Measurements from ENCODE around the gene CELF6.
A peak's percentile ranks its signal among the peaks of the same experiment; 100 is the strongest.

CELF6 gene

GRCh38 chr15:72319985-72320671 lies at the start of gene CELF6:
Gene CELF6, minus strand, starts transcription at chr15:72320157. Its CDS starts 283 bp downstream, at chr15:72319874.
- Histone ChIP-seq H3K4me3 (ENCODE audit: low read length) (no peak within 1 kb of the TSS), H3K36me3 (ENCODE audit: control insufficient read depth, insufficient read depth, low read length) (no peaks in the 10 kb centered on the region), H3K9me3 (ENCODE audit: control insufficient read depth, low read length) (no peaks in the 10 kb centered on the region), H3K4me1 (ENCODE audit: control insufficient read depth, insufficient read depth, low read length) (peaks cover 6% of the 10 kb centered on the region), H3K9ac (ENCODE audit: low read length) (peak within 1 kb of the TSS; percentile 53), H3K27me3 (ENCODE audit: control insufficient read depth, insufficient read depth, low read length) (peaks cover 8% of the 10 kb centered on the region)

- H3K9ac ChIP-seq (ENCODE audit: low read length): no peak overlapping the region
- no peaks in the 10 kb centered on the region for H3K36me3 ChIP-seq (ENCODE audit: control insufficient read depth, insufficient read depth, low read length)
- H3K9me3 ChIP-seq (ENCODE audit: control insufficient read depth, low read length): no peaks in the 10 kb centered on the region
- peaks cover 8% of the 10 kb centered on the region for H3K4me1 ChIP-seq (ENCODE audit: control insufficient read depth, insufficient read depth, low read length)
- no peak overlapping the region for H3K4me3 ChIP-seq (ENCODE audit: low read length)
- H3K27me3 ChIP-seq (ENCODE audit: control insufficient read depth, insufficient read depth, low read length): no peaks in the 10 kb centered on the region
Observed at GRCh38 chr15:72368899-72369298, 48.9 kb upstream of the CELF6 start.

GRCh38 chr15:72368325-72368724 lies 48.4 kb upstream of the CELF6 start:
- Histone ChIP-seq H3K4me3 (ENCODE audit: low read length) (no peak overlapping the region), H3K36me3 (ENCODE audit: control insufficient read depth, insufficient read depth, low read length) (no peaks in the 10 kb centered on the region), H3K4me1 (ENCODE audit: control insufficient read depth, insufficient read depth, low read length) (peaks cover 8% of the 10 kb centered on the region), H3K9me3 (ENCODE audit: control insufficient read depth, low read length) (no peaks in the 10 kb centered on the region), H3K9ac (ENCODE audit: low read length) (no peak overlapping the region), H3K27me3 (ENCODE audit: control insufficient read depth, insufficient read depth, low read length) (no peaks in the 10 kb centered on the region)

GRCh38 chr15:72365844-72366243 lies 45.9 kb upstream of the CELF6 start:
- no peaks in the 10 kb centered on the region for H3K27me3 ChIP-seq (ENCODE audit: control insufficient read depth, insufficient read depth, low read length)
- no peaks in the 10 kb centered on the region for H3K9me3 ChIP-seq (ENCODE audit: control insufficient read depth, low read length)
- H3K9ac ChIP-seq (ENCODE audit: low read length): no peak overlapping the region
- H3K4me3 ChIP-seq (ENCODE audit: low read length): no peak overlapping the region
- H3K36me3 ChIP-seq (ENCODE audit: control insufficient read depth, insufficient read depth, low read length): no peaks in the 10 kb centered on the region
- H3K4me1 ChIP-seq (ENCODE audit: control insufficient read depth, insufficient read depth, low read length): peaks cover 8% of the 10 kb centered on the region

GRCh38 chr15:72361176-72361575 lies 41.2 kb upstream of the CELF6 start:
- Histone ChIP-seq H3K27me3 (ENCODE audit: control insufficient read depth, insufficient read depth, low read length) (no peaks in the 10 kb centered on the region), H3K36me3 (ENCODE audit: control insufficient read depth, insufficient read depth, low read length) (no peaks in the 10 kb centered on the region), H3K9me3 (ENCODE audit: control insufficient read depth, low read length) (no peaks in the 10 kb centered on the region), H3K4me3 (ENCODE audit: low read length) (no peak overlapping the region), H3K9ac (ENCODE audit: low read length) (no peak overlapping the region), H3K4me1 (ENCODE audit: control insufficient read depth, insufficient read depth, low read length) (peaks cover 8% of the 10 kb centered on the region)

- H3K4me1 ChIP-seq (ENCODE audit: control insufficient read depth, insufficient read depth, low read length): peaks cover 8% of the 10 kb centered on the region
- no peaks in the 10 kb centered on the region for H3K27me3 ChIP-seq (ENCODE audit: control insufficient read depth, insufficient read depth, low read length)
- no peak overlapping the region for H3K4me3 ChIP-seq (ENCODE audit: low read length)
- H3K36me3 ChIP-seq (ENCODE audit: control insufficient read depth, insufficient read depth, low read length): peaks cover 3% of the 10 kb centered on the region
- H3K9ac ChIP-seq (ENCODE audit: low read length): no peak overlapping the region
- H3K9me3 ChIP-seq (ENCODE audit: control insufficient read depth, low read length): no peaks in the 10 kb centered on the region
Observed at GRCh38 chr15:72358650-72359171, 38.8 kb upstream of the CELF6 start.

- H3K4me3 ChIP-seq (ENCODE audit: low read length): no peak overlapping the region
- H3K4me1 ChIP-seq (ENCODE audit: control insufficient read depth, insufficient read depth, low read length): peaks cover 8% of the 10 kb centered on the region
- H3K36me3 ChIP-seq (ENCODE audit: control insufficient read depth, insufficient read depth, low read length): peaks cover 3% of the 10 kb centered on the region
- no peak overlapping the region for H3K9ac ChIP-seq (ENCODE audit: low read length)
- H3K27me3 ChIP-seq (ENCODE audit: control insufficient read depth, insufficient read depth, low read length): no peaks in the 10 kb centered on the region
- H3K9me3 ChIP-seq (ENCODE audit: control insufficient read depth, low read length): no peaks in the 10 kb centered on the region
Observed at GRCh38 chr15:72358121-72358520, 38.2 kb upstream of the CELF6 start.

GRCh38 chr15:72354496-72354895 lies 34.5 kb upstream of the CELF6 start:
- H3K4me3 ChIP-seq (ENCODE audit: low read length): no peak overlapping the region
- no peaks in the 10 kb centered on the region for H3K27me3 ChIP-seq (ENCODE audit: control insufficient read depth, insufficient read depth, low read length)
- peaks cover 8% of the 10 kb centered on the region for H3K4me1 ChIP-seq (ENCODE audit: control insufficient read depth, insufficient read depth, low read length)
- no peak overlapping the region for H3K9ac ChIP-seq (ENCODE audit: low read length)
- H3K36me3 ChIP-seq (ENCODE audit: control insufficient read depth, insufficient read depth, low read length): peaks cover 3% of the 10 kb centered on the region
- H3K9me3 ChIP-seq (ENCODE audit: control insufficient read depth, low read length): no peaks in the 10 kb centered on the region

GRCh38 chr15:72353266-72353665 lies 33.3 kb upstream of the CELF6 start:
- H3K4me3 ChIP-seq (ENCODE audit: low read length): no peak overlapping the region
- no peaks in the 10 kb centered on the region for H3K27me3 ChIP-seq (ENCODE audit: control insufficient read depth, insufficient read depth, low read length)
- H3K4me1 ChIP-seq (ENCODE audit: control insufficient read depth, insufficient read depth, low read length): no peaks in the 10 kb centered on the region
- H3K36me3 ChIP-seq (ENCODE audit: control insufficient read depth, insufficient read depth, low read length): peaks cover 3% of the 10 kb centered on the region
- no peaks in the 10 kb centered on the region for H3K9me3 ChIP-seq (ENCODE audit: control insufficient read depth, low read length)
- no peak overlapping the region for H3K9ac ChIP-seq (ENCODE audit: low read length)

- Histone ChIP-seq H3K4me3 (ENCODE audit: low read length) (no peak overlapping the region), H3K9ac (ENCODE audit: low read length) (no peak overlapping the region), H3K27me3 (ENCODE audit: control insufficient read depth, insufficient read depth, low read length) (no peaks in the 10 kb centered on the region), H3K4me1 (ENCODE audit: control insufficient read depth, insufficient read depth, low read length) (no peaks in the 10 kb centered on the region), H3K36me3 (ENCODE audit: control insufficient read depth, insufficient read depth, low read length) (peaks cover 3% of the 10 kb centered on the region), H3K9me3 (ENCODE audit: control insufficient read depth, low read length) (no peaks in the 10 kb centered on the region)
Observed at GRCh38 chr15:72345806-72346205, 25.8 kb upstream of the CELF6 start.

GRCh38 chr15:72345280-72345679 lies 25.3 kb upstream of the CELF6 start:
- Histone ChIP-seq H3K36me3 (ENCODE audit: control insufficient read depth, insufficient read depth, low read length) (peaks cover 3% of the 10 kb centered on the region), H3K27me3 (ENCODE audit: control insufficient read depth, insufficient read depth, low read length) (no peaks in the 10 kb centered on the region), H3K9me3 (ENCODE audit: control insufficient read depth, low read length) (no peaks in the 10 kb centered on the region), H3K9ac (ENCODE audit: low read length) (no peak overlapping the region), H3K4me3 (ENCODE audit: low read length) (no peak overlapping the region), H3K4me1 (ENCODE audit: control insufficient read depth, insufficient read depth, low read length) (no peaks in the 10 kb centered on the region)

GRCh38 chr15:72344602-72345001 lies 24.6 kb upstream of the CELF6 start:
- Histone ChIP-seq H3K4me3 (ENCODE audit: low read length) (no peak overlapping the region), H3K27me3 (ENCODE audit: control insufficient read depth, insufficient read depth, low read length) (no peaks in the 10 kb centered on the region), H3K36me3 (ENCODE audit: control insufficient read depth, insufficient read depth, low read length) (peaks cover 3% of the 10 kb centered on the region), H3K9me3 (ENCODE audit: control insufficient read depth, low read length) (no peaks in the 10 kb centered on the region), H3K9ac (ENCODE audit: low read length) (no peak overlapping the region), H3K4me1 (ENCODE audit: control insufficient read depth, insufficient read depth, low read length) (no peaks in the 10 kb centered on the region)

Measured in mucosa of stomach (tissue), 1 donor.